Activated naive CD8-positive, alpha-beta T cell (primary cell): Measurements from ENCODE around the gene PTP4A2.

Source experiments
- H3K27ac Mint-ChIP-seq: one replicate; pipeline ENCODE4 v1.8.0; 2021; ENCODE audit warnings: mixed read lengths
- H3K27me3 Mint-ChIP-seq: one replicate; pipeline ENCODE4 v1.8.0; 2021; ENCODE audit warnings: mixed read lengths
- H3K36me3 Mint-ChIP-seq: one replicate; pipeline ENCODE4 v1.8.0; 2021; ENCODE audit warnings: mixed read lengths
- H3K4me1 Mint-ChIP-seq: one replicate; pipeline ENCODE4 v1.8.0; 2021; ENCODE audit warnings: low read depth, mixed read lengths
- H3K4me3 Mint-ChIP-seq: one replicate; pipeline ENCODE4 v1.8.0; 2021; ENCODE audit warnings: mild to moderate bottlenecking, mixed read lengths
- H3K9me3 Mint-ChIP-seq: one replicate; pipeline ENCODE4 v1.8.0; 2021; ENCODE audit warnings: low read depth, mixed read lengths

PTP4A2 gene

DNA sequence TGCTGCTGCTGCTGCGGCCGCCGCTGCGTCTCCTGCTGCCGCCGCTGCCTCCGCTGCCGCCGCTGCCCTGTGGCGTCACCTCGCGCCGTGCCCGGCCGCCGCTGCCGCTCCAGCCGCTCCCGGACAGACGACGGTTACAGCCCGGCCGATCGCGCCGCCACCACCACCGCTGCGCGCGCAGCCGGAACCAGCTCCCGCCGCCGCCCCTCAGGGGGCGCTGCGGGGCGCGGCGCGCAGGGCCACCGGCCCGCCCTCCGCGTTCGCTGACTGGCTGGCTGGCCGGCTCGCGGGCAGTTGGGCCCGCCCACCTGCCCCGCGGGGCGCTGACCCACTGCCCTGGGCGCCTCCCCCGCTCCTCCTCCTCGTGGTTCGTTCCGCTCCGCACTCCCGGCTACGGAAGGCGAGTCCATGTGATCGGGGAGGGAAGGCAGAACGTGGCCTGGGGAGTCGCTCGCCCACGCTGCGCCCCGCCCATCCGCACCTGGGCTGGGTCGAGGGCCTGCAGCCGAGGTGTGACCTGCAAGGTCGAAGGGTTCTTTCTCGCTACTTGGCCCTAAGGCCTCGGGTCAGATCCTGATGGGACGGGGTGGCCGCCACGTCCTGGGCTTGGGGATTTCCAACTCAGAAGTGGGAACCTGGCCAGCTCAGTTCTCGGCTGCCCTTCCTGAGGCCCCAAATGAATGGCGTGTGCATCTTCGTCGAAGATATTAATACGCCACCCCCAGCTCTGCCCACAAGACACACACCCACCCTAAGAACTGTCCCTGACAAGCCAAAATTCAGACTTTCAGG lies at the start of gene PTP4A2:
Gene PTP4A2, minus strand, starts transcription at position 185 of the 792 bp plus-strand sequence. CDS start 19,303 bp downstream, outside the sequence.
- Mint-ChIP-seq H3K9me3 (no peaks in the 10 kb centered on the region), H3K4me1 (peaks cover 71% of the 10 kb centered on the region)

DNA sequence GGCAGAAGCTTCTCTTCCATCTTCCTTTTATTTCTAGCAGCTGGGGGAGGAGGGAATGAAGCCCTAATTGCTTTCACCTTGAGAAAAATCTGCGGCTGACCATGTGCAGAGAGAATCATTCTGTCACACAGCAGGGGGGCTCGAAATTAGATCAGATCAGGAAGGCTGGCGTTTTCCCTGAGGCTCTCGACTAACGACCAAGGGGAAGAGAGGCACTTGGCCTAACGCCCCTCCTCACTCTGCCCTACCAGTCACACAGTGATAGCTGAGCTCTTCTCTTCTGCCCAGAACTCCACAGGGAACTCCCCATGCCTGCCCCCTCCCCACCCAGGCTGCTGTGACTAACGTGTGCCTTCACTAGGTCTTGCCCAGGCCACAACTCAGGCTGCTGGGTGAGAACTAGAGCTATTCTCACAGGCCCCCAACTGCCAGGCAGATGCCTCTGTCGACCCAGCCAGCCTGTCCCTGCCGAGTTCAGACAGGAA lies 49.0 kb upstream of the PTP4A2 start:
- Mint-ChIP-seq H3K27ac (peak overlapping the region; percentile 46), H3K9me3 (no peaks in the 10 kb centered on the region), H3K27me3 (no peaks in the 10 kb centered on the region), H3K36me3 (no peaks in the 10 kb centered on the region), H3K4me3 (no peak overlapping the region), H3K4me1 (peaks cover 49% of the 10 kb centered on the region)

More for the DNA sequence above, at the start of gene PTP4A2:
- H3K36me3 Mint-ChIP-seq: peaks cover 6% of the 10 kb centered on the region
- H3K27me3 Mint-ChIP-seq: no peaks in the 10 kb centered on the region
- peak within 1 kb of the TSS; percentile 96 for H3K27ac Mint-ChIP-seq
- peak within 1 kb of the TSS; percentile 100 for H3K4me3 Mint-ChIP-seq

DNA sequence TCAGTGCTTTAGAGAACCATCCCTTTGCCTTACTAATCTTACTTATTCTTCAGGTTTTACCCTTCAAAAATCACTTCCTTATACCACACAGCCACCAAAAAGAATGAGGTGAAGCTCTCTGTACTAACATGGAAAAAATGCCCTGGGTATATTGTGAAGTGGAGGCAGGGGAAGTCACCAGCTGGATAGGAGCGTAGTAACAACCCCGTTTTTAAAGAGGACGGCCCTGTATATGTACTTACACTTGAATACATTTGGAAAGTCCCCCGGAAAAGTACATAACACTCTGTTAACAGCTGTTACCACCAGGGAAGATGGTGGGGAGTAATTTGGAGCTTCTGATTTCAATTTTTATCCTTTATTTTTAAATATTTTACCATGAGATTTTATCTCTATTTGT lies 47.3 kb upstream of the PTP4A2 start:
- no peaks in the 10 kb centered on the region for H3K36me3 Mint-ChIP-seq
- H3K27me3 Mint-ChIP-seq: no peaks in the 10 kb centered on the region
- H3K4me1 Mint-ChIP-seq: peaks cover 59% of the 10 kb centered on the region
- no peaks in the 10 kb centered on the region for H3K9me3 Mint-ChIP-seq
- peak overlapping the region; percentile 92 for H3K27ac Mint-ChIP-seq
- H3K4me3 Mint-ChIP-seq: peak overlapping the region; percentile 40

DNA sequence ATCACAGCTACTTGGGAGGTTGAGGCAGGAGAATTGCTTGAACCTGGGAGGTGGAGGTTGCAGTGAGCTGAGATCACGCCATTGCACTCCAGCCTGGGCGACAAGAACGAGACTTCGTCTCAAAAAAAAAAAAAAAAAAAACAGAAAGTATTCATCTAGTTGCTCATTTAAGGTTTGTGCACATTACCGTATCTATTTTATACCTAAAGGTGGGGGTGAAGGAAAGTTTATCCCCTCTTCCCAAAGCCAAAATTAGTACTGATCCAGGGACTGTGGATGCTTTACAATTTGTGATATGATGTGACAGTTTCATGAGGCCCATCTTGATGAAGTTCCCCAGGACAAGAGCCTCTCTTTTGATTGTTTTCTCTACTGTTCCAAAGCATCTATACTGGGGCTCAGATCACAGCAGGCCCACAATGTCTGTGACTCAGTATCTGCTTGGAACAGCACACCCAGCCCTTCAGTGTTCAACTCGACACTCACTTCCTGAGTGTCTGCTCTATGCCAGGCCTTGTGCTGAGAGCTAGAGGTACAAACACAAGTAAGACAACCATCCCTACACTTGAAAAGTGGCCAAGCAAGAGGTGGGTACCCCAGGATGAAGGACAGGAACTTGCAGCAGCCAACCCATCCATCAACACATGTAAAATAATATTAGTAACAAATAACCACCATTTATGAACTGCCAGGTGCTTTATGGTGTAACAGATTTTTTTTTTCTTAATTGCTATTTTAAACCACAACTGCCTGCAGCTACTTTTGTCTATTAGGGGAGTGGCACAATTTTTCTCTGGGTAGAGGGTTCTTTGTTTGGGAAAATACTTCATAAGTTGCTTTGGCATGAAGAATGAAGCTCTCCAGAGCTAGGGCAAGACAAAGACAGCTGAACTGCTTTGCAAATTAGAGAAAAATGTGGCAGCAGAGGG lies 46.5 kb upstream of the PTP4A2 start:
- Mint-ChIP-seq H3K9me3 (no peaks in the 10 kb centered on the region), H3K4me1 (peaks cover 52% of the 10 kb centered on the region), H3K27me3 (no peaks in the 10 kb centered on the region), H3K36me3 (no peaks in the 10 kb centered on the region), H3K4me3 (peak overlapping the region; percentile 40), H3K27ac (peak overlapping the region; percentile 92)

DNA sequence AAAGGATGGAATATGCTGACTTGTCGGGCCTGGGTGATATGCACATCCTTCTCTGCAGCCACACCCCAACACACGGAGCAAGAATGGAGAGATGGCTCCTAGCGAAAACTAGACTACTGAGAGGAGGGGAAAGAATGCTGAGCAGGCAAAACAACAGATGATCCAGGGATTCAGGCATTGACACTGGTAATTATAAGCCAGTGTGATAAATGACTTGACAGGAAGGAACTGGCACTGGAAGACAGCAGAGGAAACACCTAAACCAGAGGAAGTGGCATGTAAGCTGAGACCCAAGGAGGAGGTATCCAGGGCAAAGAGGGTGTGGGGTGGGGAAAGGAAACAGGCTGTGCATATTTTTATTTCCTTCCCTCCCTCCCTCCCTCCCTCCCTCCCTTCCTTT lies 43.8 kb upstream of the PTP4A2 start:
- Mint-ChIP-seq H3K27ac (peak overlapping the region; percentile 62), H3K9me3 (no peaks in the 10 kb centered on the region), H3K36me3 (no peaks in the 10 kb centered on the region), H3K4me3 (peak overlapping the region; percentile 33), H3K27me3 (no peaks in the 10 kb centered on the region), H3K4me1 (peaks cover 49% of the 10 kb centered on the region)

DNA sequence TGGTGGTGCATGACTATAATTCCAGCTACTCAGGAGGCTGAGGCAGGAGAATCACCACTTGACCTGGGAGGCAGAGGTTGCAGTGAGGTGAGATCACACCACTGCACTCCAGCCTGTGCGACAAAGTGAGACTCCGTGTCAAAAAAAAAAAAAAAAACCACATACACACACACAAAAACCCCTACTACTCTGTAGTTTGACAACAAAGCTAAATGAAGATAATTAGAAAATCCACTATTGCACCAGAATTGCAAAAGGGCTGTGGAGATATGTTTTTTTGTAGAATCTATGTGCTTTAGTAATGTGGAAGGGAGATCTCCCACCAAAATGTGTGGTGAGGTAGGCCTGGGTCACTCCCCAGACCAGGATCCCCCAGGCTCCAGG lies 43.3 kb upstream of the PTP4A2 start:
- H3K4me1 Mint-ChIP-seq: peaks cover 47% of the 10 kb centered on the region
- peak overlapping the region; percentile 62 for H3K27ac Mint-ChIP-seq
- no peaks in the 10 kb centered on the region for H3K9me3 Mint-ChIP-seq
- no peaks in the 10 kb centered on the region for H3K27me3 Mint-ChIP-seq
- H3K36me3 Mint-ChIP-seq: no peaks in the 10 kb centered on the region
- peak overlapping the region; percentile 33 for H3K4me3 Mint-ChIP-seq

DNA sequence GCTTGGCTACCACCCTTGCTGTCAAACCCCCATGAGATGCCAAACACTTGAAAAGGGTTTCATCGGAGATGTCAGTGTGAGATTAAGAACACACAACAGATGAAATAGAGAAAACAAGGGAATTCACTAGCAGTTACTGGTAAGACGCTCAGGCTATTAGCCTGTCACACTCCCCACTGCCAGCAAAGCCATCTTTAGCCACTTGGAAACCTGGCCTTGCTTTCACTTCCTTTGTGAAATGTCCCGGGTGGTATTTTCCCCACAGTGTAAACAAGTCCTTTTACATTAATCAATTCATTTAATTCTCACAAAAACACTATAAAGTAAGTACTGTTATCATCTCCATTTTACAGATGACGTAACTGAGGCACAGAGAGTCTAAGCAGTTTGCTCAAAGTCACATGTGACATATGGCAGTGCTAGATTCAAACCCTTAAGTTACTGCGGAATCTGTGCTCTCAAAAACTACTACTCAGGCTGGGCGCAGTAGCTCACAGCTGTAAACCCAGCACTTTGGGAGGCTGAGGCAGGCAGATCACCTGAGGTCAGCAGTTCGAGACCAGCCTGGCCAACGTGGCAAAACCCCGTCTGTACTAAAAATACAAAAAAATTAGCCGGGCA lies 42.8 kb upstream of the PTP4A2 start:
- peak overlapping the region; percentile 33 for H3K4me3 Mint-ChIP-seq
- H3K27ac Mint-ChIP-seq: peak overlapping the region; percentile 66

DNA sequence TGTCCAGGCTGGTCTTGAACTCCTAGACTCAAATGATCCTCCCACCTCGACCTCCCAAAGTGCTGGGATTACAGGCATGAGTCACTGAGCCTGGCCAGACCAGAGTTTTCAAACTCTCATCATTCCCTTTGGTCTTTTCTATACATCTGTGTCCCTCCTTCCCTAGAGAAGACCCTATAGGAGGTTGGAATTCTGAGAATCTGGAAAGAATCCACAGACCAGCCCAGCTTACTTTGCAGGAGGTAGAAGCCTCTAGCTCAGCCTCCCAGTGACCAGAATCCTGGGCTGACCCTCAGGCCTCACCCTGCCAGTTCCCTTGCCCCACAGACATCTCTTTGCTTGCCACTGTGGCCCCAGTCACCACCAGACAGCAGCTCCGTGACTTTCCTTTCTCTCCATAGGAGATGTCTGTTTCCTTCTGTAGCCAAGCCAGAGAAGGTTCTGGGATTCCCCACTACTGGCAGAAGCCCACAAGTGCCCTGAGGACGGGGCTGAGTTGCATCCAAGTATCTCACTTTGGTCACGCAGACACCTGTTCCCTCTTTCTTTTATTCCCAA lies 40.8 kb upstream of the PTP4A2 start:
- peaks cover 33% of the 10 kb centered on the region for H3K4me1 Mint-ChIP-seq
- no peaks in the 10 kb centered on the region for H3K9me3 Mint-ChIP-seq
- no peak overlapping the region for H3K27ac Mint-ChIP-seq
- no peaks in the 10 kb centered on the region for H3K36me3 Mint-ChIP-seq
- no peak overlapping the region for H3K4me3 Mint-ChIP-seq
- H3K27me3 Mint-ChIP-seq: no peaks in the 10 kb centered on the region

More for the DNA sequence above, 42.8 kb upstream of the PTP4A2 start:
- no peaks in the 10 kb centered on the region for H3K9me3 Mint-ChIP-seq
- H3K4me1 Mint-ChIP-seq: peaks cover 47% of the 10 kb centered on the region
- H3K27me3 Mint-ChIP-seq: no peaks in the 10 kb centered on the region
- no peaks in the 10 kb centered on the region for H3K36me3 Mint-ChIP-seq

DNA sequence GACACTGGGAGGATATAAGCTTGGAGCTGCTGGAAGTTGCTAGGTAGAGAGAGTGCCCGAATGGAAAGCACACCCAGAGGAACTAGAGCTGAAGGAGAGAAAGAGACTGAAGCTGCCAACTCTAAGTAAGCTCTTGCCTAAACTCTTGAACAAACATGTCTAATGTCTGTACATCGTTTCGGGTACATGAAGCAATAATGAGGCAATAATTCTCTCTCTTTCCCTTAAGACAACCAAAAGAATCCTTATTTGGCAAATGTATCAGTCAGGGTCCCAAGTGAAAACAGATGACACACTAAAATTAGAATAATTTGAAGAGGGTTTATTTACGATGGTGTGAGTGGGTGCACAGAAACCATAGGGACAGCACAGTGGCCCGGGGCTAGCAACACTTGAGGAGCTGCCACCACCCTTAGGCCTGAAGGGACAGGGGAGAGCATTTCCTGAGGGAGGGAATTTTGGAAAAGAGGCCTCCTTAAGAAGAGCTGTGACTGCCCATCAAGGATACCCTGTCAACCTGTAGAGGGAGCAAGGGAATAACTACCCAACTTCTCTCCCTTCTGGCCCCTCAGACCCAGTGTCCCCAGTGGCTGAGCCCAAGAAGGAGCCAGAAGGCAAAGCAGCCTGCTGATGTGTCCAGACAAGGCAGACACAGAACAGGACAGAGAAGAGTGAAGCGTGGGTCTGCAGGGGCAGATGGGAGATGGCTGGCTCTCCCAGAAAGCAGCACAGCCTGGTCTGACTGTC lies 39.4 kb upstream of the PTP4A2 start:
- no peaks in the 10 kb centered on the region for H3K36me3 Mint-ChIP-seq
- peaks cover 22% of the 10 kb centered on the region for H3K4me1 Mint-ChIP-seq
- H3K27ac Mint-ChIP-seq: no peak overlapping the region
- H3K4me3 Mint-ChIP-seq: no peak overlapping the region
- H3K27me3 Mint-ChIP-seq: no peaks in the 10 kb centered on the region
- no peaks in the 10 kb centered on the region for H3K9me3 Mint-ChIP-seq

DNA sequence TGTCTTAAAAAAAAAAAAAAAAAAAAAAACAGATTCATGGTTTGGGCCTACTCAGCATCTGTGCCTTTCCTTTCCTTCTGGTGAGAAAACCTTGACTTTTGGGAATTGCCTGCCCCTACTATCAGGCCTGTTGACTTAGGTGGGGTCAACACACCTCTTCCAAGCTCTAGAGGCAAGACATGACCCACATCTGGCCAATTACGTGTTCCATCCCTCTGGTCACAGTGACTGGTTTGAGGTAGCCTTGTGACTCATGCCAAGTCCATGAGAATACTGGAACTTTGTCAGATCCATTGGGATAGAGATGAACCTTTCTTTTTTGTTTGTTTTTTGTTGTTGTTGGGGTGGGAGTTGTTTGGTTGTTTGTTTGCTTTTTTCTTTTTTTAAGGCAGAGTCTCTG lies 38.2 kb upstream of the PTP4A2 start:
- H3K9me3 Mint-ChIP-seq: no peaks in the 10 kb centered on the region
- peaks cover 12% of the 10 kb centered on the region for H3K4me1 Mint-ChIP-seq
- H3K4me3 Mint-ChIP-seq: no peak overlapping the region
- no peaks in the 10 kb centered on the region for H3K27me3 Mint-ChIP-seq
- no peaks in the 10 kb centered on the region for H3K36me3 Mint-ChIP-seq
- no peak overlapping the region for H3K27ac Mint-ChIP-seq

DNA sequence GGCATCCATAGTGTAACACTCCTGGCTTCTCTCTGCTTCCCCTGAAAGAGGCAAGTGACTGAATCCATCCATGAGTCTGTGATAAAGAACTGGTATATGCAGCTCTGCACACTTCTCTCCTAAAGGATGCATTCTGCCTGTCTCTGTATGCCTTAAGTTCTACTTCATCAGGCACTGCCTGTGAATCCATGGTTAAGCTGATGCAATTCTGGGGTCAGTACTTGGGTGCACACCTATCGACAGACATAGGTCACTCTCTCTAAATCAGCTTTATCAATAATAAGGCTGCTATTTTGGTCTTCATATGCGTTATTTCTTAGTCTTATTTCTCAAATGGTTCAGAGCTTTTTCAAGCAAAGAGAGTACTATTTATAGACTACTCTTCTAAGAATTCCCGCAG lies 32.7 kb upstream of the PTP4A2 start:
- Mint-ChIP-seq H3K36me3 (no peaks in the 10 kb centered on the region), H3K4me3 (no peak overlapping the region), H3K9me3 (no peaks in the 10 kb centered on the region), H3K27me3 (no peaks in the 10 kb centered on the region), H3K27ac (no peak overlapping the region), H3K4me1 (no peaks in the 10 kb centered on the region)

DNA sequence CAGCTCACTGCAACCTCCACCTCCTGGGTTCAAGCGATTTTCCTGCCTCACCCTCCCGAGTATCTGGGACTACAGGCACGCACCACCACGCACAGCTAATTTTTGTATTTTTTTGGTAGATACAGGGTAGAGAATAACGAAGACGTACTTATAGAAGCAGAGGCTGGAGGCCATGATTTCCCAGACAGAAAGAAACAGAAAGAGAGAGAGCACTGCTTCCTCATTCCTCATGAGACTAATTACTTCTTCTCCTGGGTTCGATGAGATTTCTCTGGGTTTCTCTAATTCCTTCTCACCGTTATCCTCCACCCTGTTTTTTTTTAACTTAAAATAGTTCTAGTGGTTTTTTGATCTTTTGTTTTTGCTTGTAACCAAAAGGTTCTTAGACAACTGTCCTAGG lies 23.4 kb upstream of the PTP4A2 start:
- Mint-ChIP-seq H3K27ac (no peak overlapping the region), H3K4me1 (peaks cover 54% of the 10 kb centered on the region), H3K9me3 (no peaks in the 10 kb centered on the region), H3K4me3 (no peak overlapping the region), H3K36me3 (no peaks in the 10 kb centered on the region), H3K27me3 (no peaks in the 10 kb centered on the region)

DNA sequence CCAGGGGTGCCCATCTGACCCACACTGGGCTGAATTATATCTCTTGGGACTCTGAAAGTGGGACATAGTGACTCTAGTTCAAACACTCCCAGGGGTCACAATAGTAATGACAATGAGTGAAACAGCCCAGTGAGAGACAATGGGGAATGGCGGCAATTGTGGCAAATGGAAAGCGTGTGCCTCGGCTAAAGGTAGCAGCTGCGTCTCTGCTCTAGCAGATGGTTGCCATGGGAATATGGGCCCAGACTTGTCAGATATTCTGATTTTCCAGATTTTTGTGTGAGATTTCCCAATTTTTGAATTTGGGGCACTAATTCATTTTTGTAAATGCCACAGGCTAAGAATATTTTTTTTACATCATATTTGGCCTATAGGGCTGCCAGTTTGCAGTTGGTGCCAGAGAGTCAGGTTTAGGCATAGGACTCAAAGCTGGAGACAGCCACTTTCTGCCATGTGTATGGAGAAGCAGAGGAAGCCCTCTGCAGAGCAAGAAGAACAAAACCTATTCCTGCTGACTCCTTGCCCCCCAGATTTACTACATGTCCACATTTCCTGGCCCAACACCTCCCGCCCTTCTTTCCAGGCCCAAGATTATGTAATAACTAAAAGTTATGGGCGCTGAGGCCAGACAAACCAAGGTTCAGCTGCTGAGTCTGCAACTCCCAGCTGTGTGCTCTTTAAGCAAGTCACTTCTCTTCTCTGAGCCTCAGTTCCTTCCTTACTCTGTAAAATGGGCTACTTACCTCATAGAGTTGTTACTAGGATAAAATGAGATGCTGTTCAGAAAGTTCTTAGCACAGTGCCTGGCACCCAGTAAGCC lies 21.6 kb upstream of the PTP4A2 start:
- peaks cover 68% of the 10 kb centered on the region for H3K4me1 Mint-ChIP-seq
- no peak overlapping the region for H3K4me3 Mint-ChIP-seq
- no peaks in the 10 kb centered on the region for H3K27me3 Mint-ChIP-seq
- no peaks in the 10 kb centered on the region for H3K9me3 Mint-ChIP-seq
- H3K36me3 Mint-ChIP-seq: no peaks in the 10 kb centered on the region
- peak overlapping the region; percentile 73 for H3K27ac Mint-ChIP-seq
